Measurements from ENCODE around the gene IRX4.

IRX4 gene

GRCh38 chr5:1834022-1834551, 48.6 kb downstream of the IRX4 start:
- no peak for DNase-seq

DNA sequence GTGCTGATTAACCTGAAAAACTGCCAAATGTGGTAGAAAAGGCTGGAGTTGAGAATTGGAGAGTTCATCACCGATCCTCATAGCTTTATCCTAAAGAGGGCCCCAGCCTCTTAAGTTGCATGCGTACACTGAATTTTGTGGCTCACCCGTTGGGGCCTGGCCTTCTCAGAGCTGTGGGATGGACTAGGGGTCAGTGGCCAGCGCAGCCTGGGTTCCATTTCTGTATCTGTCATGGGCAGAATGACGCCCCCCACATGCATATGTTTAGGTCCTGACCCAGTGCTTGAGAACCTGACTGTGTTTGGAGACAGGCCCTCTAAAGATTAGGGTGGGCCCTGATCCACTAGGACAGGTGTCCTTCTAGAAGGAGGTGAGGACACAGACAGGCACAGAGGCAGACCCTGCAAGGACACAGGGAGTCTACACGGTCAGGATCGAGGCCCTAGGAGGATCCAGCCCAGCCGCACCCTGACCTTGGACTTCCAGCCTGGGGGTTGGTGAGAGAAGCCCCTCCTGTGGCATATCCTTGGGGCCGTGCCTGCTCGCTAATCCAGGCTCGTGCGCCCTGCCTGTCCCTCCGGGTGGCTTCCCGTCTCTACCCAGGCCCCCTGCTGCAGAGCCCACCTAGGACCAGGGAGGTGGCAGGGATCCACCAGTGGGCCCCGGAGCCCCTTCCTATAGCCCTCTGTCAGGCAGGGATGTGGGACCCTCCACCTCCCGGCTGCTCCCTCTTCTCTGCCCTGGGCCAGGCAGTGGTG, 49.3 kb downstream of the IRX4 start:
- DNase-seq, result no peak

DNA sequence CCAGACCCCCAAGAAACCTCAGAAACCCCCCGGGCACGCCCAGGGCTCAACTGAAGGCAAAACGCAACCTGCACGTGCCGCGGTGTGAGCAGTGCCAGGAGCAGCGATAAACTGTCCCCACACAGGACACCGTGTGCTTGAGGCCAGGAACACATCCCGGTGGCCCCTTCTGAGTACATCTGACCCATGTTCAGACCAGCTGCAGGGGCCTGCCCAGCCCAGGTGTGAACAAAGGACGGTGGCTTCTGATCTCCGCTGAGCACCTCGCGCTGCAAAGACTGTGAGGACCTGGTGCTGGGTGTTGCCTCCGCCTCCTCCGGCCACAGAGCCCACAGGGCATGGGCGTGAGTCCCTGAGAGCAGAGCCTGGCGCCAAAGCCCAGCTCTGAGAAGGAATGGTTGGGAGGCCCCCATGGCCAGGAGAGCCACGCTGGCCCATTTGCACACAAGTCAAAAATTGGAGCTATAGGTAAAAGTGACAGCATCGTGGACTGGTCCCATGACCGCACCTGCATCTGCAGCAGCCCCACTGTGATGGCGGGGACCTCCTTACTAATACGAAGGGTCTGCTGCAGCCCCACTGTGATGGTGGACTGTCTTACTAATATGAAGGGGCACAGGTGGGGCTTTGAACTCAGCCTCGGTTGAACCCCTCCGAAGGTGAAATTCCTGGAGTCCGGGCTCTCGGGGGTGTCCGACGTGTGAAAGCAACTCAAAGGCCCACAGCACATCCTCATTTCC, 50.0 kb downstream of the IRX4 start:
- peak; percentile 41 for DNase-seq

DNA sequence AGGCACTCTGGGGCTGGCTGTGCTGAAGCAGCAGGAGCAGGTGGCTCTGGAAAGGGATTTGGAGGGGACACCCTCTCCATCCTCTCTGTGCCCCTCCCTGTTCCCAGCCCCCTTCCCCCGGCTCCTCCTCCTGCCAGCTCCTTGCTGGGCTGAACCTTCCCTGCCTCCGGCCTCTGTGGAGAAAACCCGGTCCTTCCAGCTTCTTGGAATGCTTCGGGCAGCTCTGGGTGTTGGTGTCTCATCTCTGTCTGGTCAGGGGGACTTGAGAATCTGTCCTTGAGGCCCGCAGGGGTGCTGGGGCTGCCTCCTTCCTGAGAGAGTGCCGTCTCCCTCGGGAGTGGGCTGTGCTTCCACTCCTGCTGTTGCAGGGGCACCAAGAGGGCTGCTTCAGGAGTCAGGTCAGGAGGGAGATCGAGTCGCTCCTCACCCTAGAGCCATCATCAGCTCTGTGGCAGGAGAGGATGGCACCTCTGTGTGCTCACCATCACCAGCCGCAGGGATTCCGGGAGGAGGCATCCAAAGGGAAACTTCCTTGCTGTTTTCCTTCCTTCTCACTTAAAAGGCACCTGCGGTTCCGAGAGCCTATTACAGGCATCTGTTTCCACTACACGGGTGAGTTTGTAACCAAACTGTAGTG, 50.9 kb downstream of the IRX4 start:
- DNase-seq, result peak; percentile 40

GRCh38 chr5:1831257-1831656, 51.5 kb downstream of the IRX4 start:
- no peak for DNase-seq

DNA sequence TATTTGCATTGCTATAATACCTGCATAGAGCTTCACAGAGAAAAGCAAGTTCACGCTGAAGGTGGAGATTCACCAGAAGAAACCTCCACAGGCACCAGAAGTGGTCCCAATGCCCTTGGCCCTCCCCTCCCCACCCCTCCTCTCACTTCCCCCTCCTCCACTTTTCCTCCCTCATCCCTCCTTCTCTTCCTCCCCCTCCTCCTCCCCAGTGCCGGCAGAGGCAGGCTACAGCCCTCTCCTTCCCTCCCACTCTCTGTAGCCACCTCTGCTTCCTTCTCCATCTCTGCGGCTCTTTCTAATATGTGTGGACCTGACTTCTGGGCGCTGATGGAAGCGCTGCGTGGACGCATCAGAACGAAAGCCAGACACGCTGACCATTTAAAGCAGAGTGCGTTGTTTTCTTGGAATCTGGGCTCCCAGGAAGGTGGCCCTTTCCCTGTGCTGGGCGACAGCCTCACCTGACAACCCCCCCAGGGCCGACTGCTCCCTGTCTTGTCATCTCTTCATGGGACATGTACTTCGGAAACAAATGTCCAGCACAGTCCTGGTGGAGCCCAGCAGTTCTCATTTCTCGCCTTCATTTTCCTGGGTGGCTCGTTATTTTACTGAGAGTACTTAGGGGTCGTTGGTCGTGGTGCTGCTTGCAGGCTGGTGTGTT, 52.0 kb downstream of the IRX4 start:
- no peak for DNase-seq

DNA sequence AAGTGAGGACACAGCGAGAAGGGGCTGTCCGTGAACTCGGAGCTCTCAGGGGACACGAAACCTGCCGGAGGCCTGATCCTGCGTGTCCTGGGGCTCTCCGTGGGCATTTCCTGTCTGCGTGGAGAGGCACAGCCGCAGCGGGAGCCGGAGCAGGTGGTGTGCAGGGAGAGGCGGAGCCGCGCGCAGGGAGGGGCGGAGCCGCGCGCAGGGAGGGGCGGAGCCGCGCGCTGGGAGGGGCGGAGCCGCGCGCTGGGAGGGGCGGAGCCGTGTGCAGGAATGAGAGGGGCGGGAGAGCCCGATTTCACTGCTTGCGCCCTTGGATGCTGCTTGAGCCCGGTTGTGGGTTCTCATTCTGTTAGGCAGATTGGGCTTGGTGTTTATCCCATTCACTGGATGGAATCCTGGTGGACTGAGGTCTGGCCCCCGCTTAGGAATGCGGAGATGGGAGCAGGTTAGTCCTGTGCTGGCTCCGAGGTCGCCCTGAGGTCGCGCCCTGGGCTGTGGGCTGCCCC, 54.8 kb downstream of the IRX4 start:
- no peak for DNase-seq
